Measurements from ENCODE around the gene B3GALNT2. TPM values are rescaled to one million over a fixed set of nuclear protein-coding genes. Genes with fewer than 3 reads are reported as not detected.
A peak's percentile ranks its signal among the peaks of the same experiment; 100 is the strongest.

Gene B3GALNT2
- total RNA-seq, 1 experiment from 2014 or later, result 26.4 TPM

DNA sequence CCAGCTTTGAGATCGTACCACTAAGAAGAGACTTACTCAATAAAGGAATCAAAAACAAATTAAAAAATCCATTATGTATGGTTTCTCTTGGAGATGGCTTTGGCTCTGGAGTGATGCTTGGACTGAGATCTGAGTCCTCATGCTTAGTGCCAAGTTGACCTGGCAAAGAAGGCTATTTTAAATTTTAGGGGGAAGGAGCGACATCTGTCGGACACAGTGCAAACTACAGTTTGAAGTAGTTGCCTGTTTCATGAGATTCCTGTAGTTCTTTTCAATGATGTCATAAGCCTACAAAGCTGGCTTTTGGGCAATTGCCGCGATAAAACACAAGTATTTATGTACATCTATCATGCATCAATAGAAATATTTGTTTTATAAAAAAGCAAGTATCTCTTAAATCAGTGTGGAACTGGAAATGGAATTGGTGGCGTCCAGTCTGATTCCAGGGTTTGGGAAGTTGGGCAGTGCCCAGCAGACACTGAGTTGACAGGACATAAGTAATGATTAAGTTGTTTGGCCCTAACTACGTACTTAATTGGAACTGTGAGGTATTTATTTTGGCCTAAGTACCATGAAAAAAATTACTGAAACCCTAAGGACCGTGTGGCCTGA lies 87.1 kb downstream of the B3GALNT2 start:
- H3K79me2 ChIP-seq (ENCODE audit: low read length), result no peaks in the 10 kb centered on the region
- no peak overlapping the region for H3K27ac ChIP-seq (ENCODE audit: low read length)
- H4K20me1 ChIP-seq (ENCODE audit: low read length), result no peaks in the 10 kb centered on the region; the same call in 1 of the 2 replicates
- BruUV-seq (replicated peaks), result no TSS peak
- intact Hi-C loops (cut with micrococcal nuclease), result loop anchor here (2.0 kb wide), 2 partner anchors 88 to 312 kb away; partner anchors contain the start of genes ARID4B and GGPS1
- H2AFZ ChIP-seq (ENCODE audit: low read length), result no peak overlapping the region
- H3K4me2 ChIP-seq (ENCODE audit: low read length), result no peak overlapping the region
- no peaks in the 10 kb centered on the region; the same call in 1 of the 2 replicates for H3K36me3 ChIP-seq (ENCODE audit: low read depth, low read length)
- ATAC-seq, result peak; percentile 67
- no peak overlapping the region for H3K9ac ChIP-seq (ENCODE audit: low read length)
- ChIA-PET CTCF (interaction anchor here (0.9 kb wide), 1 partner anchor 50 kb away, joined by 3 read pairs; the partner anchor contains the start of gene TBCE), POLR2A (ENCODE audit: unreplicated experiment) (no interaction called here)
- peak; percentile 72 for DNase-seq
- H3K9me2 ChIP-seq (replicated peaks; ENCODE audit: low read length), result no peaks in the 10 kb centered on the region
- no peaks in the 10 kb centered on the region for H3K27me3 ChIP-seq (ENCODE audit: low read length)
- TF ChIP-seq EZH2phosphoT487 (IDR thresholded peaks at IDR 0.05; ENCODE audit: borderline replicate concordance, low read length), result no peak
- TF ChIP-seq, protein P1, sequence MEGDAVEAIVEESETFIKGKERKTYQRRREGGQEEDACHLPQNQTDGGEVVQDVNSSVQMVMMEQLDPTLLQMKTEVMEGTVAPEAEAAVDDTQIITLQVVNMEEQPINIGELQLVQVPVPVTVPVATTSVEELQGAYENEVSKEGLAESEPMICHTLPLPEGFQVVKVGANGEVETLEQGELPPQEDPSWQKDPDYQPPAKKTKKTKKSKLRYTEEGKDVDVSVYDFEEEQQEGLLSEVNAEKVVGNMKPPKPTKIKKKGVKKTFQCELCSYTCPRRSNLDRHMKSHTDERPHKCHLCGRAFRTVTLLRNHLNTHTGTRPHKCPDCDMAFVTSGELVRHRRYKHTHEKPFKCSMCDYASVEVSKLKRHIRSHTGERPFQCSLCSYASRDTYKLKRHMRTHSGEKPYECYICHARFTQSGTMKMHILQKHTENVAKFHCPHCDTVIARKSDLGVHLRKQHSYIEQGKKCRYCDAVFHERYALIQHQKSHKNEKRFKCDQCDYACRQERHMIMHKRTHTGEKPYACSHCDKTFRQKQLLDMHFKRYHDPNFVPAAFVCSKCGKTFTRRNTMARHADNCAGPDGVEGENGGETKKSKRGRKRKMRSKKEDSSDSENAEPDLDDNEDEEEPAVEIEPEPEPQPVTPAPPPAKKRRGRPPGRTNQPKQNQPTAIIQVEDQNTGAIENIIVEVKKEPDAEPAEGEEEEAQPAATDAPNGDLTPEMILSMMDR (conservative IDR thresholded peaks at IDR 0.05; ENCODE audit: low read depth, low read length), result peak; percentile 77
- peaks cover 6% of the 10 kb centered on the region; the same call in 1 of the 2 replicates for H3K4me1 ChIP-seq (ENCODE audit: insufficient read depth, low read length)
- H3K9me3 ChIP-seq (ENCODE audit: low read length), result no peaks in the 10 kb centered on the region
- H3K4me3 ChIP-seq (ENCODE audit: low read length), result no peak overlapping the region
- peaks cover 7% of the 10 kb centered on the region for H3F3A ChIP-seq (ENCODE audit: low read length, unreplicated experiment)

DNA sequence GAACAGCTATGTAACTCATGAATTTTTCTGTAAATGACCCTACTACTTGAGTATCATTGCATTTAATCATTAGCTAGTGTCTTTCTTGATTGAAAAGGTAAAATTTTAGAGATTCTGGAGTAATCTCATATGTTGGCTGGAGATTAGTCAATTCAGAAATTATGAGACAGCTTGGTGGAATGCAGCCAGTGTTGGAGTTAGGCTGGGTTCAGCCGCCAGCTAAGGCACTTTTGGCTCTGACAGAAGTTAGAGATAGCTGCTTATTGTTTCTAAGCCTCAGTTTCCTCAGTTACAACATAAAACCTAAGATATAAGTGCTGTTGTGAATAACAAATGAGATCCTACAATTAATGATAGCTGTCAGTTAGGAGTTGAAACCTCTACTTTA lies 87.6 kb downstream of the B3GALNT2 start:
- Histone ChIP-seq H3K4me1 (ENCODE audit: insufficient read depth, low read length) (peaks cover 6% of the 10 kb centered on the region; the same call in 1 of the 2 replicates), H3K9ac (ENCODE audit: low read length) (no peak overlapping the region), H3K36me3 (ENCODE audit: low read depth, low read length) (no peaks in the 10 kb centered on the region; the same call in 1 of the 2 replicates), H3K27ac (ENCODE audit: low read length) (no peak overlapping the region), H3K4me2 (ENCODE audit: low read length) (no peak overlapping the region), H3K9me3 (ENCODE audit: low read length) (no peaks in the 10 kb centered on the region), H3K4me3 (ENCODE audit: low read length) (no peak overlapping the region), H3K9me2 (replicated peaks; ENCODE audit: low read length) (no peaks in the 10 kb centered on the region), H3F3A (ENCODE audit: low read length, unreplicated experiment) (peaks cover 7% of the 10 kb centered on the region), H4K20me1 (ENCODE audit: low read length) (no peaks in the 10 kb centered on the region; the same call in 1 of the 2 replicates), H3K79me2 (ENCODE audit: low read length) (no peaks in the 10 kb centered on the region), H3K27me3 (ENCODE audit: low read length) (no peaks in the 10 kb centered on the region), H2AFZ (ENCODE audit: low read length) (no peak overlapping the region)
- CTCF ChIA-PET, result interaction anchor here (0.9 kb wide), 1 partner anchor 49 kb away, joined by 3 read pairs; the partner anchor contains the start of gene TBCE
- ATAC-seq (no peak), DNase-seq (peak; percentile 35)
- POLR2A ChIA-PET (ENCODE audit: unreplicated experiment), result no interaction called here
- intact Hi-C loops (cut with micrococcal nuclease), result loop anchor here (2.0 kb wide), 2 partner anchors 88 to 312 kb away; partner anchors contain the start of genes ARID4B and GGPS1
- no TSS peak for BruUV-seq (replicated peaks)
- TF ChIP-seq EZH2phosphoT487 (IDR thresholded peaks at IDR 0.05; ENCODE audit: borderline replicate concordance, low read length), result no peak
- TF ChIP-seq, protein P1 (conservative IDR thresholded peaks at IDR 0.05; ENCODE audit: low read depth, low read length), result no peak
- TF ChIP-seq EZH2 (IDR thresholded peaks at IDR 0.05; ENCODE audit: low read length, unreplicated experiment), result no peak

All from PC-3 (cell line).